BE2C (cell line): ENCODE results near the gene PIP4K2A.

Experiments used
- DNase-seq: peaks from one replicate; pipeline ENCODE4 v3.0.0-alpha.2; 2020
- H3K27me3 ChIP-seq: fragments of 250-450 bp; sonication (Bioruptor Pico); 2 replicates; pipeline ENCODE4 v1.5.1; 2020; ENCODE audit warnings: mild to moderate bottlenecking
- H3K36me3 ChIP-seq: fragments of 250-450 bp; sonication (Bioruptor Pico); 2 replicates; pipeline ENCODE4 v1.5.1; 2020; ENCODE audit warnings: mild to moderate bottlenecking
- H3K4me1 ChIP-seq: fragments of 250-450 bp; sonication (Bioruptor Pico); 2 replicates; pipeline ENCODE4 v1.5.1; 2020
- H3K4me3 ChIP-seq: 2 replicates; pipeline ENCODE4 v1.5.1; 2011; ENCODE audit warnings: low read depth, low read length
- H3K9me3 ChIP-seq: fragments of 250-450 bp; sonication (Bioruptor Pico); 2 replicates; pipeline ENCODE4 v1.5.1; 2020
- TF ChIP-seq, protein P1 (sequence below): IDR thresholded peaks from 2 replicates; pipeline ENCODE4 v1.5.1; 2012; ENCODE audit warnings: mild to moderate bottlenecking, low read depth, low read length

PIP4K2A gene

DNA sequence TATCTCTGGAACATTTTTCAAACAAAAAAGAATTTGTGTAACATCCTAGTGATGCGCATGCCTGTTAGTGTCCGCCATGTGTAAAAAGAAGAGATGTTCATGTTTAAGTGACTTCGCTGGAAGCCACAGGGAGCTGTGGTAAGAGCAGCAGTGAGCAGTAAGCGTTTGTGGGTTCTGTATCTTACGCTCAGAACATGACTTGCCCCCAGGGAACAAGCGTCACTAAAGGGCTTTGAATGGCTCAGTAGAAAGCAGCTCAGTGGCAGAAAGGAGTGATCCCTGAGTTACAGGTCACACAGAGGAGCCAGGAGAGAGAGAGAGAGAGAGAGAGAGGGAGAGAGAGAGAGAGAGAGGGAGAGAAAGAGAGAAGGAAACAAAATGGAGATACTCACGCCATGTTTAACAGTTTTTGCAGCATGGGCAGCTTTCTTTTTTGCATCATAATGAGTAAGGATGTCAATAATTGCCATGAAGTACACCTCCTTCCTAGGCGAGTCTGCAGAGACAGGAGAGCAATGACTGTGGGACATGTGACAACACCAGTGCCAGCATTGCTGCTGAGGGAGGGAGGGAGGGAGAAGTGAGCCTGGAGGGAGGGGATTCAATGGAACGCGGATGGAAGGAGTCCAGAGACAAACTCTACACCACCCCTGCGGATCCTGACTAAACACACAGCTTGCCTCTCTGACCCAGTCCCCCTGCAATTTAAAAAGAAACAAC, 174.6 kb downstream of the PIP4K2A start:
- DNase-seq, result no peak
- TF ChIP-seq, protein P1, sequence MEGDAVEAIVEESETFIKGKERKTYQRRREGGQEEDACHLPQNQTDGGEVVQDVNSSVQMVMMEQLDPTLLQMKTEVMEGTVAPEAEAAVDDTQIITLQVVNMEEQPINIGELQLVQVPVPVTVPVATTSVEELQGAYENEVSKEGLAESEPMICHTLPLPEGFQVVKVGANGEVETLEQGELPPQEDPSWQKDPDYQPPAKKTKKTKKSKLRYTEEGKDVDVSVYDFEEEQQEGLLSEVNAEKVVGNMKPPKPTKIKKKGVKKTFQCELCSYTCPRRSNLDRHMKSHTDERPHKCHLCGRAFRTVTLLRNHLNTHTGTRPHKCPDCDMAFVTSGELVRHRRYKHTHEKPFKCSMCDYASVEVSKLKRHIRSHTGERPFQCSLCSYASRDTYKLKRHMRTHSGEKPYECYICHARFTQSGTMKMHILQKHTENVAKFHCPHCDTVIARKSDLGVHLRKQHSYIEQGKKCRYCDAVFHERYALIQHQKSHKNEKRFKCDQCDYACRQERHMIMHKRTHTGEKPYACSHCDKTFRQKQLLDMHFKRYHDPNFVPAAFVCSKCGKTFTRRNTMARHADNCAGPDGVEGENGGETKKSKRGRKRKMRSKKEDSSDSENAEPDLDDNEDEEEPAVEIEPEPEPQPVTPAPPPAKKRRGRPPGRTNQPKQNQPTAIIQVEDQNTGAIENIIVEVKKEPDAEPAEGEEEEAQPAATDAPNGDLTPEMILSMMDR, result no peak
- H3K27me3 ChIP-seq, result no peaks in the 10 kb centered on the region
- no peaks in the 10 kb centered on the region for H3K9me3 ChIP-seq
- peaks cover 10% of the 10 kb centered on the region for H3K4me1 ChIP-seq
- no peak overlapping the region for H3K4me3 ChIP-seq
- H3K36me3 ChIP-seq, result peaks cover 5% of the 10 kb centered on the region

DNA sequence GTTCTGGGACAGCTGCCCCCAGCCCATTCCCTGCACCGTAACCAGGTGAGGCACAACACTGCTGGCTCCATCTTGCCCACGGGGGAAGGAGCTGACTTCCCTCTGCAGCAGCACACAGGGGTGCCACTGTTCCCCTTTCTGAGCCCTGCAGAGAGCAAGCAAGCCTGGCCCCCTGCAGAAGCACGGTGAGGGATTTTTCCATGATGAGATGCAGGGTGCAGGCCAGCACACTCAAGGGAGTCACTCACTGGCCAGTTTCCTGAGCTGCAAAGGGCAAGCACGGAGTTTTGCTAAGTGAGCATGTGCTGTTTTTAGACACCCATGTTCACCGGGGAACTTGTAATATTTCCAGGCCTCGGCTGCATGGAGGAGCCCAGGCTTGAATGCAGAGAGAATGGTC, 176.6 kb downstream of the PIP4K2A start:
- TF ChIP-seq, protein P1, result no peak
- DNase-seq, result no peak
- peaks cover 5% of the 10 kb centered on the region for H3K4me1 ChIP-seq
- no peaks in the 10 kb centered on the region for H3K9me3 ChIP-seq
- H3K27me3 ChIP-seq, result no peaks in the 10 kb centered on the region
- H3K4me3 ChIP-seq, result no peak overlapping the region
- H3K36me3 ChIP-seq, result peaks cover 5% of the 10 kb centered on the region

DNA sequence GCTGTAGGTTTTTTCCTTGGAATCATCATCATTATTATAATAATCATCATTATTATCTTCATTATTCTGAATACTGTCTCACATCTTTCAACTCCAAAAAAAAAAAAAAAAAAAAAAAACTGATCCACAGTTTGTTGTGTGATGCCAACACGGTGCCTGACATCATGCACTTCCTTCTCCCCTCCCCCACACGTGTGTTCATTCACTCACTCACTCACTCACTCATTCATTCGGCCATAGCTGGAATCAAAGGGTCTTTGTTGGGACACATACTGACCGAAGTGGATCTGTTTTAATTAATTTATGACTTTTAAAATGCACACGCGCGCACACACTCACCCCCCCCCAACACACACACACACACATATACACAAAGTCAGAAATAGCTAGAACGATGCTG, 177.8 kb downstream of the PIP4K2A start:
- Histone ChIP-seq H3K9me3 (no peaks in the 10 kb centered on the region), H3K27me3 (no peaks in the 10 kb centered on the region), H3K36me3 (peaks cover 5% of the 10 kb centered on the region), H3K4me3 (no peak overlapping the region), H3K4me1 (no peaks in the 10 kb centered on the region)
- DNase-seq, result no peak
- TF ChIP-seq, protein P1, result no peak

GRCh38 chr10:22534849-22535604, 179.4 kb downstream of the PIP4K2A start:
- no peak for DNase-seq
- no peaks in the 10 kb centered on the region for H3K9me3 ChIP-seq

DNA sequence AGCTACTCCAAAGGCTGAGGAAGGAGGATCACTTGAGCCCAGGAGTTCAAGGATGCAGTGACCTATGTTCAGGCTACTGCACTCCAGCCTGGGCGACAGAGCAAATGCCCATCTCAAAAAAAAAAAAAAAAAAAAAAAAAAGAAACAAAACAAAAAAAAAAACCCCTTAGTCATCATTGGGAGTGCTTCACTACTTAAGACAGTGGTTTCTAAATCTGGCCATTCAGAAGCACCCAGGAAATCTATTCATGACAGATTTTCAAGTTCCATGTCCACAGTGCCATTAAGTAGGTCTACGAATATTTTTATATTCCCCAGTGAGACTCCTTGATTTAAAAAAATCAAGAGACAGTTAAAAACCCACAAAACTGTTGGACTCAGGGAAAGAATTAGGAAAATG, 182.9 kb downstream of the PIP4K2A start:
- no peak for DNase-seq
- H3K4me1 ChIP-seq, result peaks cover 1% of the 10 kb centered on the region; the same call in 1 of the 2 replicates
- no peak overlapping the region for H3K4me3 ChIP-seq
- TF ChIP-seq, protein P1, result no peak
- no peaks in the 10 kb centered on the region for H3K9me3 ChIP-seq
- H3K27me3 ChIP-seq, result no peaks in the 10 kb centered on the region
- H3K36me3 ChIP-seq, result no peaks in the 10 kb centered on the region

More at GRCh38 chr10:22534849-22535604, 179.4 kb downstream of the PIP4K2A start:
- Histone ChIP-seq H3K27me3 (no peaks in the 10 kb centered on the region), H3K4me1 (no peaks in the 10 kb centered on the region), H3K36me3 (peaks cover 5% of the 10 kb centered on the region), H3K4me3 (no peak overlapping the region)
- TF ChIP-seq, protein P1, result no peak

DNA sequence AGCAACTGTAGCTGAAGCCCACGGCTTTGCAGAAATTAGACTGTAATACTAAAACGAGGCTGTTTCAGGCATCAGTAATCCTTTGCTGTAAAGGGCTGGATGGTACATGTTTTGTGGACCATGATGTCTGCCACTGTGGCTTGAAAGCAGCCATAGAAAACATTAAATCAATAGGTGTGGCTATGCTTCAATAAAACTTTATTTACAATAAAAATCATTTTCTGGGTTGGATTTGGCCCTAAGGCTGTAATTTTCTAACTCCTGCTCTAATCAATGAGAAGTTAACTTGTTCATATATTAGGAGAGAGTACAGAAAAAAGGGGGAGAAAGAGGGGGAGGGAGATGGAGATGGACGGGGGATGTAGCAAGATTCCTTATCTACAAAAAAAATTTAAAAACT, 183.4 kb downstream of the PIP4K2A start:
- Histone ChIP-seq H3K36me3 (no peaks in the 10 kb centered on the region), H3K9me3 (no peaks in the 10 kb centered on the region), H3K4me1 (peaks cover 3% of the 10 kb centered on the region; the same call in 1 of the 2 replicates), H3K27me3 (no peaks in the 10 kb centered on the region), H3K4me3 (no peak overlapping the region)
- TF ChIP-seq, protein P1, result no peak
- DNase-seq, result no peak
